Left lung (tissue), 10 donors: ENCODE measurements around the gene TMEM47. TPM values are rescaled to one million over a fixed set of nuclear protein-coding genes. Genes with fewer than 3 reads are reported as not detected.

Experiments
- ATAC-seq: fragments of 200-7000 bp; cut with Tn5 transposase; one replicate; pipeline ENCODE4 v1.9.1; 2020; ENCODE audit warnings: moderate library complexity
- DNase-seq, 4 donors: peaks; one replicate each; pipeline ENCODE4 v3.0.0-alpha.2; 2013 to 2020
- H3K27ac ChIP-seq, 2 donors: fragments of 200-600 bp; sonication (generic) in 1 of 2; one replicate each; pipeline versions ENCODE4 v1.5.0 to v1.8.0; 2020 to 2021
- H3K27me3 ChIP-seq, 2 donors: fragments of 200-600 bp; sonication (generic) in 1 of 2; one replicate each; pipeline versions ENCODE4 v1.5.0 to v1.8.0; 2020 to 2021
- H3K36me3 ChIP-seq, 2 donors: fragments of 200-600 bp; sonication (generic) in 1 of 2; one replicate each; pipeline versions ENCODE4 v1.5.0 to v1.8.0; 2020 to 2021
- H3K4me1 ChIP-seq, 2 donors: fragments of 200-600 bp; one replicate each; pipeline ENCODE4 v1.8.0; 2021
- H3K4me3 ChIP-seq, 2 donors: fragments of 200-600 bp; sonication (generic) in 1 of 2; one replicate each; pipeline versions ENCODE4 v1.5.0 to v1.8.0; 2020 to 2021; ENCODE audit warnings: mild to moderate bottlenecking in 1 of 2
- H3K9me3 ChIP-seq, 2 donors: fragments of 200-600 bp; sonication (generic) in 1 of 2; one replicate each; pipeline versions ENCODE4 v1.5.0 to v1.8.0; 2020 to 2021
- intact Hi-C, 2 donors: fragments of 100-400 bp; cut with DNase I; formaldehyde crosslinking; loops; one replicate each; pipeline versions ENCODE4 v1.11.2 to v1.14.2; 2022
- polyA plus RNA-seq, 6 donors: library from polyadenylated mRNA; unstranded; fragments of 120-200 nt; gene quantifications; one replicate each; pipeline ENCODE4 v1.2.1, GENCODE V29; 2013; ENCODE audit not compliant: insufficient read length in 6 of 6
- total RNA-seq, 2 donors: library from RNA; stranded (reverse); fragmentation: NEBNext Ultra II Directional; extraction: Animal tissue kit (Norgen Biotek cat#: 25700); gene quantifications; one replicate each; pipeline ENCODE4 v1.2.1, GENCODE V29; 2021
- TF ChIP-seq, protein P1 (sequence below), 2 donors: fragments of 200-600 bp; sonication (generic) in 1 of 2; IDR thresholded peaks; one replicate each; pipeline versions ENCODE4 v1.5.0 to v1.8.0; 2021; ENCODE audit warnings: antibody characterized with exemption in 2 of 2
- donor health status: DM: no; HTN: yes; CAD: no.
- donor health status: DM: no; HTN: no; CAD: no.

TMEM47 gene
- total and polyA plus RNA-seq, 8 donors = 20.0 to 41.4 (median 32.5) TPM

DNA sequence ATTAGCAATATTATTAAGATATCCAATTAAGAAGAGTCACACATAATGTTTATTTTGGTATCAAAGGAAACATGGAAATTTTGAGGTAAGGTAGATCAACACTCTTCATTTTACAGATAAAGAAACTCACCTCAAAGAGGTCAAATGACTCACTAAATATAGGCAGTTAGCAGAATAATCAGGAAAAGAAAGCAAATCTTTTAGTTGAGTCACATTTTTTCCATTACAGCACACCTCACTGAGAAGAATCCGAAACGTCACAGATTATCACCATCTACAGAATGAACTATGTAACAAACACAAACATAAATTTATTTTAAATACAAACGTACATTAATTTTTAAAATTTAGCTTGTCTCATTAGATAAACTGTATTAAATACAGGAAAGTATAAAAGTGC lies 70.1 kb downstream of the TMEM47 start:
- ATAC-seq = no peak
- TF ChIP-seq, protein P1, sequence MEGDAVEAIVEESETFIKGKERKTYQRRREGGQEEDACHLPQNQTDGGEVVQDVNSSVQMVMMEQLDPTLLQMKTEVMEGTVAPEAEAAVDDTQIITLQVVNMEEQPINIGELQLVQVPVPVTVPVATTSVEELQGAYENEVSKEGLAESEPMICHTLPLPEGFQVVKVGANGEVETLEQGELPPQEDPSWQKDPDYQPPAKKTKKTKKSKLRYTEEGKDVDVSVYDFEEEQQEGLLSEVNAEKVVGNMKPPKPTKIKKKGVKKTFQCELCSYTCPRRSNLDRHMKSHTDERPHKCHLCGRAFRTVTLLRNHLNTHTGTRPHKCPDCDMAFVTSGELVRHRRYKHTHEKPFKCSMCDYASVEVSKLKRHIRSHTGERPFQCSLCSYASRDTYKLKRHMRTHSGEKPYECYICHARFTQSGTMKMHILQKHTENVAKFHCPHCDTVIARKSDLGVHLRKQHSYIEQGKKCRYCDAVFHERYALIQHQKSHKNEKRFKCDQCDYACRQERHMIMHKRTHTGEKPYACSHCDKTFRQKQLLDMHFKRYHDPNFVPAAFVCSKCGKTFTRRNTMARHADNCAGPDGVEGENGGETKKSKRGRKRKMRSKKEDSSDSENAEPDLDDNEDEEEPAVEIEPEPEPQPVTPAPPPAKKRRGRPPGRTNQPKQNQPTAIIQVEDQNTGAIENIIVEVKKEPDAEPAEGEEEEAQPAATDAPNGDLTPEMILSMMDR (IDR thresholded peaks at IDR 0.05) = no peak
- Histone ChIP-seq H3K9me3 (no peaks in the 10 kb centered on the region), H3K27me3 (no peaks in the 10 kb centered on the region), H3K4me1 (no peaks in the 10 kb centered on the region), H3K27ac (no peak overlapping the region), H3K36me3 (no peaks in the 10 kb centered on the region), H3K4me3 (no peak overlapping the region)
- intact Hi-C loops = no loop called here
- DNase-seq = no peak

DNA sequence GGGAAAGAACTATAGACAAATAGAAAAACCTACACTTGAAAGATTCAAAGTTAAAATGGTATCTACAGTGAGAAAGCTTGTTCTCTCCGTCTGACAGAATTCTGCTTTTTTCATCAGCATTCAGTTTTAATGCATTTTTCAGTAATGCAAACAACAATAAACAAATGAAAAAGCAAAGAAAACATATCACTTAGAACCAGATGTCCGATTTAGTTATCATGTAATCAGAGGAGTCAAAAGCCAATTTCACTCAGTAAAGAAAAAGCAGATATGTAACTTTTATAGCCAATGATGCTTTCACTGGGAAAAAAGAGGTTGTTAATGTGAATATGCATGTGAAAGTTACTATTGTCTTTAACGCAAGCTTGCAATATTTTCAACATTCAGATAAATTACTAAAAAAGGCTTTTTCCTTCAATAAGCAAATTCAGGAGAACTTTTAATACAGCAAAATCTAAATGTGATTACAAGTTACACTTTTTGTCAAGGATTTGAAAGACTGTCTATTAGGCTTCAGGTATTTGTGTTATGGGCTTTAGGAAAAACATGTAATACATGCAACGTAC lies 70.7 kb downstream of the TMEM47 start:
- H3K27ac ChIP-seq = no peak overlapping the region
- intact Hi-C loops = no loop called here
- H3K9me3 ChIP-seq = no peaks in the 10 kb centered on the region
- DNase-seq = peak in 2 of 4 donors; percentile 23 to 24
- H3K27me3 ChIP-seq = no peaks in the 10 kb centered on the region
- no peaks in the 10 kb centered on the region for H3K36me3 ChIP-seq
- ATAC-seq = no peak
- H3K4me3 ChIP-seq = no peak overlapping the region
- TF ChIP-seq, protein P1 (IDR thresholded peaks at IDR 0.05) = no peak
- H3K4me1 ChIP-seq = no peaks in the 10 kb centered on the region

DNA sequence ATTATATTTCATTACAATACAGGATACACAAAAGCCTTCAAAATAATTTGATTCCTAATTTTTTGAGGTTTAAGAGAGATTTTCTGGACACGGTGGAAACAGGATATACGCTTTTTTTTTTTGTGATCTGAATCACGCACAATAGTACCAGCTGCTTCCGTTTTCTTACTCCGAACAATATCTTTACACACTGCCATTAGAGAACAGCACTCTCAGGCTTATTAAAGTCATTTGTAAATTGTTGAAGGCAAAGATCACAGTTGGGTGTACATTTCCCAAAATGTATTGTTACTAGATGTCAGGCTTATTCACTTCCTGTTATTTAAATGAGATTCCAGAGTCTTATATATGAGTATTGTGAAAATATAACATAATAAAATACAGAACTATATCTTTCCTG lies 71.5 kb downstream of the TMEM47 start:
- Histone ChIP-seq H3K4me1 (no peaks in the 10 kb centered on the region), H3K27me3 (no peaks in the 10 kb centered on the region), H3K9me3 (no peaks in the 10 kb centered on the region), H3K4me3 (no peak overlapping the region), H3K36me3 (no peaks in the 10 kb centered on the region), H3K27ac (no peak overlapping the region)
- intact Hi-C loops = no loop called here
- DNase-seq (no peak), ATAC-seq (no peak)
- TF ChIP-seq, protein P1 (IDR thresholded peaks at IDR 0.05) = no peak

DNA sequence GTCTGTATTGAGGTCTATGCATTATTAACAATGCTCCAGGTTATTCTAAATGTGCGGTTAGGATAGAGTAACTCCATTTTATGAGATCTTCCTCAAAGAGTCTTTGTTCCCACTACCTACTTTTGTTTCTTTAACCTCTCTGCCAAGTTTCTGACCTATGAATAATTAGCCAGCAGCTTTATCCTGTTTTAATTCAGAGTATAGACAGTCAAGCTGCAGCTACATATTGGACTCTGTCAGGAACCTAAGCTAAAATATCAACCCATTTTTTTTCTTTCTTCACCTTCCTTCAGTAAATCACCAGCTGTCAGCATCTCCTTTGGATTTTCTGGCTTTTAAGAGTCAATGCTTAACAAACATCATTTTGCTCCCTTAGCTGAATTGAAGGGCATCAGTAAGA lies 72.3 kb downstream of the TMEM47 start:
- no peaks in the 10 kb centered on the region for H3K9me3 ChIP-seq
- no peak for ATAC-seq
- no peaks in the 10 kb centered on the region for H3K27me3 ChIP-seq
- TF ChIP-seq, protein P1 (IDR thresholded peaks at IDR 0.05) = no peak
- H3K27ac ChIP-seq = no peak overlapping the region
- no peak overlapping the region for H3K4me3 ChIP-seq
- no peak for DNase-seq
- H3K4me1 ChIP-seq = no peaks in the 10 kb centered on the region
- intact Hi-C loops = no loop called here
- H3K36me3 ChIP-seq = no peaks in the 10 kb centered on the region

DNA sequence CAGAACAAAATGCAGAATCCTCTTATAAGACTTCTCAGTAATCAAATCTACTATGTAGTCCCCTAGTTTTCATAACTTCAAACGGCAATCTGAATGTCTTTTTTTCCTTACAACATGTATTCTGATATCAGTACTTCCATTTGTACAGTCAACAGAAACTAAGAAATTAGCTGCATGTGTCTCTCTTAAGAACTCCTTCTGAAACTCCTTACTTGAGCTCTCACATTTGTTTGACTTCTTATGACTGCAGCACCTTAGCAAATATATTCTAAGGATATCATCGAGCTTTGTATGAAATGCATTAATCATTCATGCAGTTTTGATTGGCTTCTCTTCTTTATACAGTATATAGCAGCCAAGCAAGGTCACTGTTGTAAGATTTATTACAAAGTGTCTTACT lies 77.0 kb downstream of the TMEM47 start:
- DNase-seq = no peak
- no peaks in the 10 kb centered on the region for H3K27me3 ChIP-seq
- TF ChIP-seq, protein P1 (IDR thresholded peaks at IDR 0.05) = no peak
- no peaks in the 10 kb centered on the region for H3K4me1 ChIP-seq
- intact Hi-C loops = no loop called here
- H3K36me3 ChIP-seq = no peaks in the 10 kb centered on the region
- no peaks in the 10 kb centered on the region for H3K9me3 ChIP-seq
- no peak overlapping the region for H3K27ac ChIP-seq
- no peak overlapping the region for H3K4me3 ChIP-seq
- ATAC-seq = peak; percentile 56
